ENCODE results near the gene TDRD15. TPM values are rescaled to one million over a fixed set of nuclear protein-coding genes. Genes with fewer than 3 reads are reported as not detected.

The TDRD15 gene
- total and polyA plus RNA-seq, 2 donors (not counting 3 experiments of a cell fraction or from before 2014, with no cell fraction given), result not detected

DNA sequence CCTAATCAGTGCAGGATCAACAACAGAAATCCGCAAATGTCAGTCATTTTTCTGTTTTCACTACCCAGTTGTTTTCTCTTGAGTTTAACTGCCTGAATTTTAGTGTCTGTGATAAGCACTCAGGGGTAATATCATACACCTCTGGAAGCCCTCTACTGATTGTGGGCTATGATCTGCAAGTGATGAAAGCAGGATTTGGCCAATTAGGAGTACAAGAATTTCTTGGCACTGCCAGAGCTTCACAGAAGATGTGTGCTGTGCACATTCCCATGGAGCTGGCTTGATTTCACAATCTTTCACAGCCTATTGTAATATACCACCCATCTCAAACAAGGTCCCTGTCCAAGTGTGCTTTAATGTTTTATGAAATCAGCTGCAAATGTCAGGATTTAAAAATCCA is 27.3 kb upstream of the TDRD15 start:
- Histone ChIP-seq H3K9me1 (replicated peaks; ENCODE audit: control insufficient read depth, extremely low read depth, insufficient read depth, low read length) (no peaks in the 10 kb centered on the region), H3K36me3 (ENCODE audit: control insufficient read depth in 2 of 2, extremely low read depth in 1 of 2, insufficient read depth in 2 of 2, low read length in 2 of 2) (no peaks in the 10 kb centered on the region), H4K20me1 (replicated peaks; ENCODE audit: control insufficient read depth, extremely low read depth, insufficient read depth, low read length) (no peaks in the 10 kb centered on the region), H3K27ac (ENCODE audit: insufficient read depth, low read depth, low read length) (no peak overlapping the region), H3K9me3 (replicated peaks; ENCODE audit: control insufficient read depth, insufficient read depth, low read length) (no peaks in the 10 kb centered on the region), H3K4me3 (replicated peaks in 1 of 3; ENCODE audit: insufficient read depth in 1 of 3, low read depth in 1 of 3, low read length in 3 of 3) (no peak overlapping the region), H3K79me2 (ENCODE audit: control insufficient read depth, insufficient read depth, low read length) (no peaks in the 10 kb centered on the region), H3K9ac (replicated peaks; ENCODE audit: extremely low read depth, insufficient read depth, low read length) (no peak overlapping the region), H3K27me3 (ENCODE audit: control insufficient read depth in 2 of 2, insufficient read depth in 2 of 2, low read length in 2 of 2) (peaks cover 0 to 2% of the 10 kb centered on the region in 2 experiments), H2AFZ (ENCODE audit: low read depth, low read length) (no peak overlapping the region), H3K4me2 (ENCODE audit: insufficient read depth, low read length) (no peak overlapping the region), H3K4me1 (ENCODE audit: control insufficient read depth, extremely low read depth, insufficient read depth, low read length) (no peaks in the 10 kb centered on the region)
- BruUV-seq (replicated peaks), result no TSS peak
- POLR2A ChIA-PET, result no interaction called here
- TF ChIP-seq JUN (IDR thresholded peaks at IDR 0.05; ENCODE audit: borderline replicate concordance, insufficient read depth, insufficient read length, low read depth) (no peak), POLR2AphosphoS5 (IDR thresholded peaks at IDR 0.05; ENCODE audit: insufficient read depth, low read depth, low read length) (no peak)
- dilution Hi-C loops (cut with MboI; ENCODE audit: extremely low pct_ligation_motif_present, low sequenced_read_pairs), result no loop called here
- intact Hi-C loops (cut with micrococcal nuclease), result no loop called here
- no peak for FAIRE-seq
- CTCF ChIA-PET, result interaction anchor here (1.1 kb wide), 1 partner anchor 11 kb away, joined by 3 read pairs; no protein-coding TSS in a partner anchor
- DNase-seq (ENCODE audit: low read depth, low spot score), result no peak

DNA sequence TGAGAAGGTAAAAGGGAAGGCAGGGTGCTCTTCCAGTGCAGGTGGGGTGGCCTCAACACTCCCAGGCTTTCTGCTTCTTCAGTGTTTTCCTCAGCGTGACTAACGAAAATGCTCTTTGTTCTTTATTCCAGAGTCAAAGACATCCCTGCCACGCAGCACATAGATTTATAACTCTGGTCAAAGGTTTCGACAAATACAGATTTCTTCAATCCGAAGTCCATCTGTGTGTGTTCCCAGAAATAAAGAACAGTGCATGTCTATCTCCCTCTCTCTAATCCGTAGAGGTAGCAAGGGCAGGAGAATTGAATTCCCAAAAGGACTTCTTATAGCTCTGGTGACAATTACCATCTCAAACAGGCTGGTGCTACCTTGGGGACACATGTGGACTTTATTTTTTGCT is 26.4 kb upstream of the TDRD15 start:
- CTCF ChIA-PET, result interaction anchor here (1.1 kb wide), 1 partner anchor 12 kb away, joined by 3 read pairs; no protein-coding TSS in a partner anchor
- dilution Hi-C loops (cut with MboI; ENCODE audit: extremely low pct_ligation_motif_present, low sequenced_read_pairs), result no loop called here

More for the DNA sequence above, 26.4 kb upstream of the TDRD15 start:
- H3K27me3 ChIP-seq (ENCODE audit: control insufficient read depth in 2 of 2, insufficient read depth in 2 of 2, low read length in 2 of 2), result peaks cover 0 to under 1% of the 10 kb centered on the region in 2 experiments
- intact Hi-C loops (cut with micrococcal nuclease), result no loop called here
- POLR2A ChIA-PET, result no interaction called here
- TF ChIP-seq EZH2 (IDR thresholded peaks at IDR 0.05; ENCODE audit: borderline replicate concordance, low read depth, low read length, severe bottlenecking) (no peak), JUN (IDR thresholded peaks at IDR 0.05; ENCODE audit: borderline replicate concordance, insufficient read depth, insufficient read length, low read depth) (no peak), FOS (IDR thresholded peaks at IDR 0.05; ENCODE audit: borderline replicate concordance, insufficient read depth, low read length) (no peak), POLR2A (IDR thresholded peaks at IDR 0.05; ENCODE audit: low read depth, low read length) (no peak), MYC (IDR thresholded peaks at IDR 0.05; ENCODE audit: low read depth, low read length) (no peak), POLR2AphosphoS5 (IDR thresholded peaks at IDR 0.05; ENCODE audit: insufficient read depth, low read depth, low read length) (no peak), GATA2 (IDR thresholded peaks at IDR 0.05; ENCODE audit: insufficient read depth, insufficient read length, low read depth, low read length) (no peak)
- TF ChIP-seq, protein P1, sequence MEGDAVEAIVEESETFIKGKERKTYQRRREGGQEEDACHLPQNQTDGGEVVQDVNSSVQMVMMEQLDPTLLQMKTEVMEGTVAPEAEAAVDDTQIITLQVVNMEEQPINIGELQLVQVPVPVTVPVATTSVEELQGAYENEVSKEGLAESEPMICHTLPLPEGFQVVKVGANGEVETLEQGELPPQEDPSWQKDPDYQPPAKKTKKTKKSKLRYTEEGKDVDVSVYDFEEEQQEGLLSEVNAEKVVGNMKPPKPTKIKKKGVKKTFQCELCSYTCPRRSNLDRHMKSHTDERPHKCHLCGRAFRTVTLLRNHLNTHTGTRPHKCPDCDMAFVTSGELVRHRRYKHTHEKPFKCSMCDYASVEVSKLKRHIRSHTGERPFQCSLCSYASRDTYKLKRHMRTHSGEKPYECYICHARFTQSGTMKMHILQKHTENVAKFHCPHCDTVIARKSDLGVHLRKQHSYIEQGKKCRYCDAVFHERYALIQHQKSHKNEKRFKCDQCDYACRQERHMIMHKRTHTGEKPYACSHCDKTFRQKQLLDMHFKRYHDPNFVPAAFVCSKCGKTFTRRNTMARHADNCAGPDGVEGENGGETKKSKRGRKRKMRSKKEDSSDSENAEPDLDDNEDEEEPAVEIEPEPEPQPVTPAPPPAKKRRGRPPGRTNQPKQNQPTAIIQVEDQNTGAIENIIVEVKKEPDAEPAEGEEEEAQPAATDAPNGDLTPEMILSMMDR (IDR thresholded peaks at IDR 0.05; ENCODE audit: extremely low read depth in 1 of 2, insufficient read depth in 1 of 2, low read depth in 1 of 2, low read length in 2 of 2), result no peak
- TF ChIP-seq, protein P2, sequence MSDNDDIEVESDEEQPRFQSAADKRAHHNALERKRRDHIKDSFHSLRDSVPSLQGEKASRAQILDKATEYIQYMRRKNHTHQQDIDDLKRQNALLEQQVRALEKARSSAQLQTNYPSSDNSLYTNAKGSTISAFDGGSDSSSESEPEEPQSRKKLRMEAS (IDR thresholded peaks at IDR 0.05; ENCODE audit: insufficient read depth, insufficient read length), result no peak
- no peaks in the 10 kb centered on the region for H3K9me3 ChIP-seq (replicated peaks; ENCODE audit: control insufficient read depth, insufficient read depth, low read length)
- no peaks in the 10 kb centered on the region for H4K20me1 ChIP-seq (replicated peaks; ENCODE audit: control insufficient read depth, extremely low read depth, insufficient read depth, low read length)
- H3K9ac ChIP-seq (replicated peaks; ENCODE audit: extremely low read depth, insufficient read depth, low read length), result no peak overlapping the region
- DNase-seq (ENCODE audit: low read depth, low spot score) (no peak), FAIRE-seq (no peak)
- no peaks in the 10 kb centered on the region for H3K4me1 ChIP-seq (ENCODE audit: control insufficient read depth, extremely low read depth, insufficient read depth, low read length)
- no peak overlapping the region for H3K27ac ChIP-seq (ENCODE audit: insufficient read depth, low read depth, low read length)
- H3K9me1 ChIP-seq (replicated peaks; ENCODE audit: control insufficient read depth, extremely low read depth, insufficient read depth, low read length), result no peaks in the 10 kb centered on the region
- no peak overlapping the region for H3K4me3 ChIP-seq (replicated peaks in 1 of 3; ENCODE audit: insufficient read depth in 1 of 3, low read depth in 1 of 3, low read length in 3 of 3)
- H3K79me2 ChIP-seq (ENCODE audit: control insufficient read depth, insufficient read depth, low read length), result no peaks in the 10 kb centered on the region
- no peak overlapping the region for H2AFZ ChIP-seq (ENCODE audit: low read depth, low read length)
- no peak overlapping the region for H3K4me2 ChIP-seq (ENCODE audit: insufficient read depth, low read length)
- H3K36me3 ChIP-seq (ENCODE audit: control insufficient read depth in 2 of 2, extremely low read depth in 1 of 2, insufficient read depth in 2 of 2, low read length in 2 of 2), result no peaks in the 10 kb centered on the region
- BruUV-seq (replicated peaks), result no TSS peak
